ENCODE data around the gene GABRG3. TPM values are rescaled to one million over a fixed set of nuclear protein-coding genes. Genes with fewer than 3 reads are reported as not detected.

GABRG3 gene
- total and polyA plus RNA-seq, 9 of the 15 experiments (the other 6 are each of a cell fraction or from before 2014, with no cell fraction given): 4.0 to 15.1 (median 11.2) TPM

DNA sequence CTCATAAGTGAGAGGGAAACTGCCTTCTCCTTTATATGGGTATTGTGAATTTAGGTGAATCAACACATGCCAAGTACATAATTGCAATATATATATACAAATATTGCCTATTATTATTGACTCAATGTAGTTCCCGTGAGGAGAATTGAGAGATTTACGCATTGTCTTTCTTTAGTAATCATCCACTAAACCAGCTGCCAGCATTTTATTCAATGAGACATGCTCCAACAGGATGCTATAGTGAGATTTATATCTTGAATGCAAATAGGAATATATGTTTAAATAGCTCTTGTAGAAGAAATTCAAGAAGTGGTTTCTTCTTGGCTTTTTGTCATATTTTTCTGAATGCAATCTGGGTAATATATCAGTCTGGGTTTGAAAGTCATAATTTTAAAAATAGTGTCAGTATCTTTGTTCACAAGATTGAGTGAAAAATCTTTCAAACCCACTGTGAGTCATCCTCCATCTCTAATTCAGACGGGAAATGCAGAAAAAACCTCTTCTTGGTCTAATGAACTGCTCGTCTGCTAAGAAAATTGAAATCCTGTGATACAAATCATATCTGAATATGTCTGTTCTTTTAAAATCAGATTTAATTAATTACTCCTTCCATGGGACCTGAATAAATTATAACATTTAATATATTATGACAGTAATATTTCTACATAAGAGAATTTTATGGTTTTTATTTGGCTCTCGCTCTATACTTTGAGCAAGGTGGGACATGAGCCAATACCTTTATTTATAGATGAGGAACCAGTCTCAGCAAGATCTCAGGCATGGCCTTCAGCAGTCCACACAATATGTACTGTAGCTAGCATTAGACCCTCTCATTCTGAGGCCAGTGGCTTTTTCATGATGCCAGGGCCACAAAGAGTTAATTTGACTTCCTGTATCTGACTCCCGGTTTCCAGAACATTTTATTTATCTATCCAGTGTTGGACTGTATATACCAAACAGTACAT, 516.0 kb downstream of the GABRG3 start:
- no peak for TF ChIP-seq LCOR (CRISPR knock-in tag; IDR thresholded peaks at IDR 0.05)
- no peak for TF ChIP-seq EWSR1 (IDR thresholded peaks at IDR 0.05; ENCODE audit: borderline replicate concordance, low read depth, partially characterized antibody)
- no peak for TF ChIP-seq ARHGAP35 (IDR thresholded peaks at IDR 0.05; ENCODE audit: partially characterized antibody)
- Histone ChIP-seq H3K4me3 (no peak overlapping the region), H3K9ac (ENCODE audit: insufficient read depth in 1 of 2, low read depth in 2 of 2, low read length in 2 of 2) (no peak overlapping the region), H3K36me3 (ENCODE audit: control insufficient read depth, insufficient read depth, low read length) (no peaks in the 10 kb centered on the region), H3K4me2 (ENCODE audit: insufficient read depth, low read length) (no peak overlapping the region), H3K79me2 (ENCODE audit: control insufficient read depth, insufficient read depth, low read length) (no peaks in the 10 kb centered on the region), H3K9me1 (ENCODE audit: control insufficient read depth, insufficient read depth, low read length) (no peaks in the 10 kb centered on the region), H3K4me1 (replicated peaks in 1 of 2; ENCODE audit: control insufficient read depth in 2 of 2, insufficient read depth in 2 of 2, low read length in 2 of 2) (peaks cover 0 to 5% of the 10 kb centered on the region in 2 experiments; a peak in 1 of 5 replicates), H3K27me3 (ENCODE audit: control insufficient read depth in 2 of 2, insufficient read depth in 2 of 2, low read length in 2 of 2) (no peaks in the 10 kb centered on the region), H2AFZ (ENCODE audit: low read depth, low read length) (no peak overlapping the region), H4K20me1 (replicated peaks; ENCODE audit: control insufficient read depth, insufficient read depth, low read length) (no peaks in the 10 kb centered on the region), H3K27ac (ENCODE audit: extremely low read depth, low read depth, low read length) (no peak overlapping the region), H3K9me3 (replicated peaks; ENCODE audit: control insufficient read depth, insufficient read depth, low read depth, low read length) (no peaks in the 10 kb centered on the region)
- intact Hi-C loops (cut with micrococcal nuclease): no loop called here
- POLR2A ChIA-PET: no interaction called here
- ATAC-seq (no peak), FAIRE-seq (no peak), DNase-seq (ENCODE audit: extremely low read depth in 1 of 4, low spot score in 3 of 4) (no peak)
- CTCF ChIA-PET (ENCODE audit: low intra/inter-chr PET ratio): no interaction called here
- in situ Hi-C loops (cut with MboI): no loop called here
- WGBS (ENCODE audit: insufficient coverage, low coverage, missing lambda C conversion rate): 23% methylated on average over 6 of the region's 6 CpGs
- BruUV-seq (replicated peaks): no TSS peak

DNA sequence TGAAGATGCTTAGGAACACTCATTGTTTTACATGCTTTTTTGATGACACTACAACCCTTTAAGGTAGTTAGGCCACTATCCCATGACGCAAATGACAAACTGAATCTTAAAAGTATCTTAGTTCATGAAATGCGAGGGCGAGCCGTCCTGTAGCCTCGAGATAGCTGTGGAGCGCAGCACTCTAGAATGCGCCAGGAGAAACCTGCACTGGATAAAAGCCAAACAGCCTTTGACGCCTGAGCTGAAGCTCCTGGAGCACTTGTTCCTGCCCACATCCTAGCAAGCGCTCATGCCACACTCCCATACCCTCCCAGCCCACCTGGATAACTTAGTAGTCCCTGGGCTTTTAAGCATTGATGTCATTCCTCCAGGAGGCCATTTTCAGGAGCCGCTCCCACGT, 516.9 kb downstream of the GABRG3 start:
- CTCF ChIA-PET (ENCODE audit: low intra/inter-chr PET ratio): no interaction called here
- intact Hi-C loops (cut with micrococcal nuclease): no loop called here
- BruUV-seq (replicated peaks): no TSS peak

More for the DNA sequence above, 516.9 kb downstream of the GABRG3 start:
- TF ChIP-seq EGR1 (conservative IDR thresholded peaks at IDR 0.05) (0 out of 2 replicates have a peak, but pooled peaks have one; percentile 31), TAF15 (IDR thresholded peaks at IDR 0.05; ENCODE audit: low read depth, low read length) (no peak), FOXJ3 (CRISPR knock-in tag; IDR thresholded peaks at IDR 0.05) (no peak), GABPA (tag; conservative IDR thresholded peaks at IDR 0.05; ENCODE audit: low read depth) (no peak), NFIC (IDR thresholded peaks at IDR 0.05) (peak; percentile 24; the same call in 1 of the 2 replicates), RBM14 (IDR thresholded peaks at IDR 0.05; ENCODE audit: borderline replicate concordance, insufficient read depth, low read depth, low read length) (no peak)
- in situ Hi-C loops (cut with MboI): no loop called here
- Histone ChIP-seq H3K27ac (ENCODE audit: extremely low read depth, low read depth, low read length) (no peak overlapping the region), H3K4me2 (ENCODE audit: insufficient read depth, low read length) (no peak overlapping the region), H3K9me3 (replicated peaks; ENCODE audit: control insufficient read depth, insufficient read depth, low read depth, low read length) (no peaks in the 10 kb centered on the region), H3K4me3 (no peak overlapping the region), H3K9ac (ENCODE audit: insufficient read depth in 1 of 2, low read depth in 2 of 2, low read length in 2 of 2) (no peak overlapping the region), H3K36me3 (ENCODE audit: control insufficient read depth, insufficient read depth, low read length) (no peaks in the 10 kb centered on the region), H4K20me1 (replicated peaks; ENCODE audit: control insufficient read depth, insufficient read depth, low read length) (no peaks in the 10 kb centered on the region), H3K79me2 (ENCODE audit: control insufficient read depth, insufficient read depth, low read length) (no peaks in the 10 kb centered on the region), H3K4me1 (replicated peaks in 1 of 2; ENCODE audit: control insufficient read depth in 2 of 2, insufficient read depth in 2 of 2, low read length in 2 of 2) (peaks cover 0 to 5% of the 10 kb centered on the region in 2 experiments; a peak in 1 of 5 replicates), H3K27me3 (ENCODE audit: control insufficient read depth in 2 of 2, insufficient read depth in 2 of 2, low read length in 2 of 2) (no peaks in the 10 kb centered on the region), H3K9me1 (ENCODE audit: control insufficient read depth, insufficient read depth, low read length) (no peaks in the 10 kb centered on the region), H2AFZ (ENCODE audit: low read depth, low read length) (no peak overlapping the region)
- FAIRE-seq: no peak
- DNase-seq (ENCODE audit: extremely low read depth in 1 of 4, low spot score in 3 of 4): peak in 1 of 4 experiments; percentile 34
- POLR2A ChIA-PET: no interaction called here
- 14% methylated on average over 11 of the region's 11 CpGs for WGBS (ENCODE audit: insufficient coverage, low coverage, missing lambda C conversion rate)
- ATAC-seq: no peak

All from K562 (cell line).